ENCODE measurements around the gene OXER1.

Gene OXER1

DNA sequence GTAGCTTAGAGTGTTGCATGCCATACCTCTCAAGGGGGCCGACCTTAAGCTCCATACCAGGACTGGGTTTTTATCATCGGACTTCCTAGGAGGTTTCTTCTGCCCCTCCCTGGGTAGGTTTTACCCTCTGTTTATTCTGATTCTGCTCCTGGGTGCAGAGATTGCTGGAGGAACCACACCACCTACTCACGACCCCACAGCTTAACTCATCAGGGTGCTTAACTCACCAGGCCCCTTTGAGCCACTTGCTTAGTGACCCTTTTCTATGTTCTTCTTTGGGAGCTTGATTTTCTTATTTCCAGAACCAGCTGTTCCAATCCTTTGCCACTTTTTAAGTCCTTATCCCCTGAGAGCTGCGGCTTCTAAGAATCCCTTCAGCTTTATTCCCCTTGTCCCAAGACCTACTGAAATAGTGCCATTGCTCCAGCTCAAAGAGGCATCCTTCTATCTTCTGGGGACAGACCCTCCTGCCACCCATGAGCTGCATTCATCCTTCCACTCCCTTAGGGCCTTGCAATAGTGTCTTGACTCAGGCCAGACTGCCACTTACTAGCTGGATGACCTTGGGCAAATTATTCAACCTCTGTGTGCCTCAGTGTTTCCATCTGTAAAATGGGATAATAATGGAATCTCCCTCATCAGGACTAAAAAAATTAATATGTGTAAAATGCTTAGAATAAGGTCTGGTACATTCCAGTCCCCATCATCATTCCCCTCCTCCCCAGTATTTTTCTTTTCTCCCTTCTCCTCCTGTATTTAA is 5.8 kb downstream of the OXER1 start:
- TF ChIP-seq, protein P1, sequence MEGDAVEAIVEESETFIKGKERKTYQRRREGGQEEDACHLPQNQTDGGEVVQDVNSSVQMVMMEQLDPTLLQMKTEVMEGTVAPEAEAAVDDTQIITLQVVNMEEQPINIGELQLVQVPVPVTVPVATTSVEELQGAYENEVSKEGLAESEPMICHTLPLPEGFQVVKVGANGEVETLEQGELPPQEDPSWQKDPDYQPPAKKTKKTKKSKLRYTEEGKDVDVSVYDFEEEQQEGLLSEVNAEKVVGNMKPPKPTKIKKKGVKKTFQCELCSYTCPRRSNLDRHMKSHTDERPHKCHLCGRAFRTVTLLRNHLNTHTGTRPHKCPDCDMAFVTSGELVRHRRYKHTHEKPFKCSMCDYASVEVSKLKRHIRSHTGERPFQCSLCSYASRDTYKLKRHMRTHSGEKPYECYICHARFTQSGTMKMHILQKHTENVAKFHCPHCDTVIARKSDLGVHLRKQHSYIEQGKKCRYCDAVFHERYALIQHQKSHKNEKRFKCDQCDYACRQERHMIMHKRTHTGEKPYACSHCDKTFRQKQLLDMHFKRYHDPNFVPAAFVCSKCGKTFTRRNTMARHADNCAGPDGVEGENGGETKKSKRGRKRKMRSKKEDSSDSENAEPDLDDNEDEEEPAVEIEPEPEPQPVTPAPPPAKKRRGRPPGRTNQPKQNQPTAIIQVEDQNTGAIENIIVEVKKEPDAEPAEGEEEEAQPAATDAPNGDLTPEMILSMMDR (IDR thresholded peaks at IDR 0.05): no peak

- TF ChIP-seq, protein P1 (IDR thresholded peaks at IDR 0.05): no peak
Observed at GRCh38 chr2:42756966-42757513, 6.9 kb downstream of the OXER1 start.

DNA sequence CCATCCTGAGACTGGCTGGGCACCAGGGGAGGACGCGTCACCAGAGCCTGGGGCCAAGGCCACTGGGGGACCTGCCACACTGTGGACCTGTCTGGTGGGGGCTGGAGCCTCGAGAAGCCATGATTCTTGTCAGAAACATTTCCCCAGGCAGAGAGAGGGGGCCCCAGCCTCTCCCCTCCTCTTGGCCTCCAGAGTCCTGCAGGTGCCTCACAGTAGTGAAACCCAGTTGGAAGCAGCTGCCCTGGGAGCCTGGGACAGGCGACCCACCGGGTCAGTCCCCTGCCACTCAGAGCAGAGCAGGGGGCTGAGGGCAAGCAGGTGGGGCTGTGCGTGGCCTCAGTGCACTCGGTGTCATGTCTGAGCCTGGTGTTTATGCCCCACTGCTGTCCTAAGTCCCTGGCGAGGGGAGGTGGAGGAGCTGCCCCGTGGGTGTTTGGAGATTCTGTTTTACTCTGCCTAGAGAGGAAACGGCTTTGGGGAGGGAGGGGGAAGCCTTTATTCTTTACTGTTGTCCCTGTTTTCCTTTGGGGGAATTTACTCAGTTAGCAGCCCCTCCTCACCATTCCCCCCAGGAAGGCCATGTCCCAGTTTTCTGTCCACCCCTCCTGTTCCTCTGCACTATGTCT is 7.7 kb downstream of the OXER1 start:
- TF ChIP-seq, protein P1 (IDR thresholded peaks at IDR 0.05): no peak

GRCh38 chr2:42755191-42755880 is 8.6 kb downstream of the OXER1 start:
- TF ChIP-seq, protein P1 (IDR thresholded peaks at IDR 0.05): no peak

- TF ChIP-seq, protein P1 (IDR thresholded peaks at IDR 0.05): no peak
Observed at GRCh38 chr2:42754776-42755140, 9.2 kb downstream of the OXER1 start.

- TF ChIP-seq, protein P1 (IDR thresholded peaks at IDR 0.05): no peak
Observed at GRCh38 chr2:42754021-42754775, 9.7 kb downstream of the OXER1 start.

Data from LNCAP (cell line).